Activated CD4-positive, alpha-beta T cell treated with anti-CD3 and anti-CD28 coated beads, Interleukin-2, amount 50 U/mL, for 48 hours (primary cell): ENCODE measurements around the gene C16orf89.

Experiments used
- DNase-seq, 2 experiments: peaks; one replicate each; pipeline ENCODE4 v3.0.0-alpha.2; 2020

The C16orf89 gene

GRCh38 chr16:5002699-5003143 lies 63.0 kb downstream of the C16orf89 start:
- DNase-seq: no peak

DNA sequence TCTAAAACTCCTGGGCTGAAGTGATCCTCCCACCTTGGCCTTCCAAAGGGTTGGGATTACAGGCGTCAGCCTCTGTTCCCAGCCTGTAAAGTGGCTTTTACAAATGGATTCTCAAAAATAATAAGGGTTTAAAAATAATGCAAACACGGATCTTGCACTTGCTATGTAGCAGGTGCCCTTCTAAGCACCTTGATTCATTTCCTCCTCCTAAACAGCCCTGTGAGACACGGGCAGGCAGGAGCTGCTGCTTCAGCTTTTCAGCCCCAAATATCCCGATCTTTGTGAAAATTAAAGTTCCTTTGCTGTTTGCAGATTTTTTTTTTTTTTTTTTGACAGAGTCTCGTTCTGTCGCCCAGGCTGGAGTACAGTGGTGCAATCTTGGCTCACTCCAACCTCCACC lies 63.8 kb downstream of the C16orf89 start:
- DNase-seq: no peak

DNA sequence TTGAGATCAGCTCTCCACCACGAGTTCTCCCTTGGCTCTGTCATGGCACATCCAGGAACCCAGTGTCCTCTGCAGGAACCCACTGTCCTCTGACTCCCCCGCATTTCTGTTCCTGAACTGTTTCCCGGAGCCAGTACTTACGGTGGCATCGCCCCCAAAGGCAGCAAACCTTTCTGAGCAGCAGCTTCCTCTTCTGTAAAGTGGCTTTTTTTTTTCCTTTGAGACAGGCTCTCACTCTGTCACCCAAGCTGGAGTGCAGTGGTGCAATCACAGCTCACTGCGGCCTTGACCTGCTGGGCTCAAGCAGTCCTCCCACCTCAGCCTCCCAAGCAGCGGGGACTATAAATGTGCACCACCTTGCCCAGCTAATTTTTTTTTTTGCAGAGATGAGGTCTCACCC lies 64.2 kb downstream of the C16orf89 start:
- no peak for DNase-seq

DNA sequence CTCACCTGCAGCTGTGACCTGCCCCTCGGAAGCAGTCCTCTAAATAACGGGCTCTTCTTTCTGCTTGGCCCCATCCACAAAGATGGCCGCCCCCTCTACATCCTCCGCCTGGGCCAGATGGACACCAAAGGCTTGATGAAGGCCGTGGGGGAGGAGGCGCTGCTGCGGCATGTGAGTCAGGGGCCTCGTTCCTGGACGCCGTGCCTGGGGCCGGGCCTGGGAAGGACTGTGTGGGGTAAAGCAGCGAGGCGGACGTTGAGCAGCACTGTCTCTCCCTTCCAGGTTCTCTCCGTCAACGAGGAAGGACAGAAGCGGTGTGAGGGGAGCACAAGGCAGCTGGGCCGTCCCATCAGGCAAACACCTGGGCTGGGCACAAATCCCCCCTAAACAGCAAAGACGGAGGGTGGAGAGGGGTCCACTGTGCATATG lies 65.2 kb downstream of the C16orf89 start:
- DNase-seq: no peak

- DNase-seq: no peak
These were observed 70.9 kb downstream of the C16orf89 start for GRCh38 chr16:4994719-4995434.
